Measurements from ENCODE around the gene HYAL2. TPM values are rescaled to one million over a fixed set of nuclear protein-coding genes. Genes with fewer than 3 reads are reported as not detected.

The HYAL2 gene
- total and polyA plus RNA-seq, 2 of the 8 experiments (the other 6 are each of a cell fraction or from before 2014, with no cell fraction given): 51.9 to 176 TPM

- TF ChIP-seq CTCF (IDR thresholded peaks at IDR 0.05; ENCODE audit: control extremely low read depth in 1 of 3, insufficient read depth in 1 of 3, low read depth in 1 of 3, low read length in 3 of 3) (peak in 1 of 3 experiments; percentile 20; a peak in 1 of 4 replicates), SP4 (IDR thresholded peaks at IDR 0.05; ENCODE audit: low read length) (no peak), GABPA (IDR thresholded peaks at IDR 0.05; ENCODE audit: borderline replicate concordance, insufficient read depth, low read length) (no peak), TAF1 (IDR thresholded peaks at IDR 0.05; ENCODE audit: low read depth, low read length) (peak; percentile 46; the same call in 1 of the 2 replicates), E2F6 (IDR thresholded peaks at IDR 0.05) (peak; percentile 46; the same call in 1 of the 2 replicates)
These were observed 42.7 kb upstream of the HYAL2 start (continued) for GRCh38 chr3:50365080-50365841.
